GM12801 (cell line): ENCODE measurements around the gene SUPV3L1.

ENCODE experiments used
- TF ChIP-seq, protein P1 (sequence below): IDR thresholded peaks from one replicate; pipeline ENCODE4 v1.5.1; 2011; ENCODE audit warnings: control low read depth; ENCODE audit not compliant: insufficient read length; ENCODE audit errors: extremely low read depth

The SUPV3L1 gene

DNA sequence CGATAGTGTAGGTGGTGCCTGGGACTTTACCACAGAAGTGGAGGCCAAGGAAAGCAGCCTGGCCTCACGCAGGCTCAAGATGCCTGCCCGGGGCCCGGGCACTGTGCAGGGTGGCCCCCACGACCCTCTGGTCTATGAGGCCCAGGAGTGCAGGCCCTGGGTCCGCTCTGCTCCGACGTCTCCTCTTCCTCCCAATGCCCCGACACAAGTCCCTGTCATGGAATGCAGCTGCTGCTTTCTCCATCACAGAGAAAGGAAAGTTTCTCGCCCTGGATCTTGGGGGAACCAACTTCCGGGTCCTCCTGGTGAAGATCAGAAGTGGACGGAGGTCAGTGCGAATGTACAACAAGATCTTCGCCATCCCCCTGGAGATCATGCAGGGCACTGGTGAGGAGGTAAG, 70.0 kb downstream of the SUPV3L1 start:
- TF ChIP-seq, protein P1, sequence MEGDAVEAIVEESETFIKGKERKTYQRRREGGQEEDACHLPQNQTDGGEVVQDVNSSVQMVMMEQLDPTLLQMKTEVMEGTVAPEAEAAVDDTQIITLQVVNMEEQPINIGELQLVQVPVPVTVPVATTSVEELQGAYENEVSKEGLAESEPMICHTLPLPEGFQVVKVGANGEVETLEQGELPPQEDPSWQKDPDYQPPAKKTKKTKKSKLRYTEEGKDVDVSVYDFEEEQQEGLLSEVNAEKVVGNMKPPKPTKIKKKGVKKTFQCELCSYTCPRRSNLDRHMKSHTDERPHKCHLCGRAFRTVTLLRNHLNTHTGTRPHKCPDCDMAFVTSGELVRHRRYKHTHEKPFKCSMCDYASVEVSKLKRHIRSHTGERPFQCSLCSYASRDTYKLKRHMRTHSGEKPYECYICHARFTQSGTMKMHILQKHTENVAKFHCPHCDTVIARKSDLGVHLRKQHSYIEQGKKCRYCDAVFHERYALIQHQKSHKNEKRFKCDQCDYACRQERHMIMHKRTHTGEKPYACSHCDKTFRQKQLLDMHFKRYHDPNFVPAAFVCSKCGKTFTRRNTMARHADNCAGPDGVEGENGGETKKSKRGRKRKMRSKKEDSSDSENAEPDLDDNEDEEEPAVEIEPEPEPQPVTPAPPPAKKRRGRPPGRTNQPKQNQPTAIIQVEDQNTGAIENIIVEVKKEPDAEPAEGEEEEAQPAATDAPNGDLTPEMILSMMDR: no peak

DNA sequence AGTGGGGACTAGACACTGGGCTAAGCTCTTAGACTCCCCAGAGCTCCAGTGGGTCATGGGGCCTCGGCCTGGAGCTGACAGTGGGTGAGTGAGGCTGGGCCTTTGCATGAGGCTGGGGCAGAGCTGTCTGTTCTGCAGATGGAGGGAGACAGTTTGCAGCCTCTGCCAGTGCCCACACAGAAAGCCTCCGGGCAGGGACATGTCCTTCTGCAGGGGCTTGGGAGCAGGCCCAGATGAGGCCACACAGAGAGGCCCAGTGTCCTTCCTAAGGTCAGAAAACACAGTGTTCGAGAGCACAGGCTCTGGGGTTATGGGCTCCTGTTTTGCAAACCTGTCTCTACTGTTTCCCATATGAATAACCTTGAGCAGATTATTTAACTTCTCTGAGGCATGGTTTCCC, 73.1 kb downstream of the SUPV3L1 start:
- TF ChIP-seq, protein P1: no peak

DNA sequence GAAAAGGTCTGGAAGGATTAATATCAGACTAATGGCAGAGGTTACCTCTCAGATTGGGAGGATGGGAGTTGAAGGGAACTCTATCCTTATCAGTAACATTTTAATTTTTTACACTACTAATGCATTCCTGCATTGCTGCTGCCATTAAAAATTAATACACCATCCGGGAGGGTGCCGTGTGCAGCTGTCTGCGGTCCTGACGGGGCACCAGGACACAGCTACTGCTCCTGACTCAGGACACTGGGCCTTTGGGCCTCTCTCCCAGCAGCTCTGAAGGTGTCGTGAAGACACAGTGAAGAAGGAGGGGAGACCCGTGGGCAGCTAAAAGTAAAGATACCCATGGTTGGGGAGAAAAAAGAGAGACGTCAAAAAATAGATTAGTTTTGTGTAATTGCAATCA, 74.8 kb downstream of the SUPV3L1 start:
- TF ChIP-seq, protein P1: no peak
